Astrocyte of the spinal cord (primary cell): Measurements from ENCODE around the gene FAT2.

ENCODE experiments used
- DNase-seq: peaks from one replicate; pipeline ENCODE4 v3.0.0; 2011; ENCODE audit warnings: low read depth, low spot score
- H3K4me3 ChIP-seq: 2 replicates; pipeline ENCODE4 v1.5.1; 2011; ENCODE audit warnings: low read depth, mild to moderate bottlenecking, low read length, moderate library complexity
- CTCF ChIP-seq: IDR thresholded peaks from 2 replicates; pipeline ENCODE4 v1.5.1; 2012; ENCODE audit warnings: low read depth, mild to moderate bottlenecking, low read length, inconsistent platforms
- in situ Hi-C: cut with HindIII; loops from 2 replicates; pipeline ENCODE4 v1.10.0; 2017; ENCODE audit warnings: low sequenced_read_pairs

FAT2 gene

GRCh38 chr5:151578326-151579025 is 12.7 kb downstream of the FAT2 start:
- DNase-seq: no peak
- in situ Hi-C loops: no loop called here
- TF ChIP-seq CTCF: no peak
- H3K4me3 ChIP-seq: no peak overlapping the region

GRCh38 chr5:151577566-151577965 is 13.6 kb downstream of the FAT2 start:
- H3K4me3 ChIP-seq: no peak overlapping the region

GRCh38 chr5:151574444-151574996 is 16.6 kb downstream of the FAT2 start:
- in situ Hi-C loops: no loop called here
- no peak for DNase-seq
- TF ChIP-seq CTCF: no peak
- H3K4me3 ChIP-seq: no peak overlapping the region

More at GRCh38 chr5:151577566-151577965, 13.6 kb downstream of the FAT2 start:
- DNase-seq: no peak
- no peak for TF ChIP-seq CTCF
- in situ Hi-C loops: no loop called here

GRCh38 chr5:151572657-151573368 is 18.3 kb downstream of the FAT2 start:
- in situ Hi-C loops: no loop called here
- TF ChIP-seq CTCF: no peak
- no peak for DNase-seq
- H3K4me3 ChIP-seq: no peak overlapping the region

- no peak for TF ChIP-seq CTCF
- H3K4me3 ChIP-seq: no peak overlapping the region
- in situ Hi-C loops: no loop called here
- no peak for DNase-seq
Observed at GRCh38 chr5:151571270-151572173, 19.6 kb downstream of the FAT2 start.
